Myocyte (in vitro differentiated cells): ENCODE data around the gene IFT20. TPM values are rescaled to one million over a fixed set of nuclear protein-coding genes. Genes with fewer than 3 reads are reported as not detected.
"Not testable (repeated sequence)": the region's sequence is repeated elsewhere in the genome, so short reads cannot be mapped to it uniquely, and the experiment has no call there.

ENCODE experiments used
- DNase-seq: peaks from one replicate; pipeline ENCODE4 v3.0.0-alpha.2; 2012; ENCODE audit warnings: low read depth
- total RNA-seq: library from RNA; depleted of rRNA; stranded (reverse); fragments of >200 nt; gene quantifications from 2 replicates; pipeline ENCODE4 v1.2.3, GENCODE V29; 2014

IFT20 gene
- total RNA-seq, 1 donor from 2014 or later: 31.7 TPM

- DNase-seq: no peak
Observed at GRCh38 chr17:28364665-28365363, 29.5 kb upstream of the IFT20 start, which contains the start of gene SEBOX. TSS of gene SEBOX (minus strand) at chr17:28365199. CDS start at chr17:28365151, 48 bp downstream.

DNA sequence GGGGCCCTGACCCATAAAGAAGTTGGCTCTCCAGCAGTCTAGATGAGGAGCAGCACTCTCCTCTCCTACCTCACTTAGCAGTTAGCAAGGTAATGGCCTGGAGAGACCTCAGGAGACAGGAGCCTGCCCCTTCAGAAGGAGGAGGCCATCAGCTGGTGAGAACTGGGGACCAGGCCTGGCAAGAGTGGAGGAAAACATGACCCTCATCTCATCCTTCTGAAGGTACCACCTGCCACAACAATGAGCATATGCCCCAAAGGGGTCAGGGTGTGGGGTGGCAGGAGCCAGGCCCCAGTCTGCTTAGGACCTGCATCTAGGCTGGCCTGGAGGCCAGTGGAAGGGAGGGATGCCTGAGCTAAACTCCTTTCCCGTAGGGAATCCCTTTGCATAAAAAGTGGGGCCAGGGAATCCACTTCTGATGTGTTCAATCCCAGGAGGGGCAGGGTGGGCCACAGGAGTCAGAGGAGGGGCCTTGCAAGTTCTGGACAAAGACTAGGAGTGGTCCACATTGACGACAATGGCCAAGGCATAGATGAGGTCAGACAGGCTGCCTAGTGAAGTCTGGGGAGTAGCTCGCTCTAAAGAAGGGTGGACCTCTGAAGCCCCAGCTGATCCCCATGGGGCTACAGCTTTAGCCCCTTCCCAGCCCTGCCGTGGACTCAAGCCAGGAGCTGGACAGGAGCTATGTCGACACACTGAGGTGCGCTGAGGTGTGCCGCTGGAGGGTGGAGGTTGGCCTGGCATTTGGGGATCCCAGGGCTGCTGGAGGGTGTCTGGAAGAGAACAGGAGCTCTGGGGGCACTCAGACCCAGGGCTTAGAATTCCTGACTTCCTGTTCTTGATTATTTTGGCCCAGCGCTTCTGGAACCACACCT is 28.7 kb upstream of the IFT20 start:
- DNase-seq: no peak

DNA sequence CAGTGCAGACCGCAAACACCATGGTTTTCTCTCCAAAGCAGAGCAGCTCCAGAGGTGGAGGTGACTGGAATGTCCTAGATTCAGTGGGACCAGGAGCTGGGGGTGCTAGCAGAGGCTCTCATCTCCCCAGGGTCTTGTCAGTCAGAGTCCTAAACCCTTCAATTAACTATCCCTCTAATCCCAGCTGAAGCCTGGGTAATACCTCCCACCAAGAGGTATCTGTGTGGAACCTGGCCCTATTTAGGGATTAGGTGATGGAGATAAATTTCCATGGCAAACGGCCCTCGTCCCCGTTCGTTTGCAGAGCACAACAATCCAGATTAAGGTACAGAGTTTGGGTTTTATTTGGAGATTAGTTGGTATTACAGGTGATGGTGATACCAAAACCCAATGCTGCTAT is 27.9 kb upstream of the IFT20 start:
- DNase-seq: no peak

- DNase-seq: no peak
Observed at GRCh38 chr17:28357901-28358197, 22.6 kb upstream of the IFT20 start.

DNA sequence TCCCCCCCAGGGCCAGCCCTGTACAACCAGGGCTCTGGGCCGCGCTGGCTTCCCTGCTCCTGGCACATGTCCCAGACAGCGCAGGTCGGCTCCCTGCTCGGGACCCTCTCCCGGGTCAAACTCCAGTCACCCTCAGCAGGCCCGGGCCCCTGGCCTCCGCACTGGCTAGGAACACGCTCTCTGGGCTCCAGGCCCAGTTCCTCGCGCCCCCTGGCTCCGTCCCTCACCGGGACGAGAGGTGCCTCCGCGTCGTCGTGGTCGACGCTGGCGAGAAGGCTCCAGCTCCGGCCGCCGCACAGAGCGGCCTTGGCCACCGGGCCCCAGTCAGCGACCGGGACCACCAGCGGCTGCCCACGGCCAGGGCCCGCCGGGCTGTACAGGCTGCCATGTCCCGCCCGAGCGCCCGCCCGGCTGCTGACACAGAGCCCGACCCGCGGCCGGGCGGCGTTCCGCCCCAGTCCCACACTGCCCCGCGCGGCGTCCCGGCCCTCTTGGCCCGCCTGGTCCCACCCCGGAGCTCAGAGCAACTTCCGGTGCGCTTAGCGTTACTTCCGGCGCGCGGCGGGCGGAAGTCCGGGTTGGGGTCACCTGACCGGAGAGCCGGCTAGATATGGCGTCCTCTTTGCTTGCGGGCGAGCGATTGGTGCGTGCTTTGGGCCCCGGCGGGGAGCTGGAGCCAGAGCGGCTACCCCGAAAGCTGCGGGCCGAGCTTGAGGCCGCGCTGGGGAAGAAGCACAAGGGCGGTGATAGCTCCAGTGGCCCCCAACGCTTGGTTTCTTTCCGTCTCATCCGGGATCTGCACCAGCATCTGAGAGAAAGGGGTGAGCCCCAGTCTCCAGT is 22.0 kb upstream of the IFT20 start, which contains the start of gene POLDIP2:
TSS of gene POLDIP2 (minus strand) at position 467 of the 840 bp plus-strand sequence. CDS start at position 388, 79 bp downstream.
- DNase-seq: peak; percentile 96

- DNase-seq: no peak
Observed at GRCh38 chr17:28350271-28350670, 15.0 kb upstream of the IFT20 start.

DNA sequence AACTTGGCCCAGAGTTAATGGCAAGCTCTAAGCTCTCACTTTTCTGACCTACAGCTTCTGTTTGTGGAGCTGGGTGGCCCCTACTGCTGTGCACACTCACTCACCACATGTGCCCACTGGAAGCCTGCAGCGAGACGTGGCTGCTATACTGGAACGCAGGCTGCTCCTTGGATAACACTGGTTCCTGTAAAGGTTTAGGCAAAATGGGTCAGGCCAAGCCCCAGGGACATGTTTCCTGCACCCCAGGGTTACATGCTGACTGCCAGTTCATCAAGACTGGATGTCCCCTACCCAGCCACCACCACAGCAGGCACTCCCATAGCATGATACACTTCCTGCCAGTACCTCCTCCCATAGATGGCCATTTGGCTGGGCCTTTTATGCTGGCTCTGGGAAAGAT is 13.7 kb upstream of the IFT20 start:
- DNase-seq: no peak

- peak; percentile 79 for DNase-seq
Observed at GRCh38 chr17:28347261-28347891, 12.1 kb upstream of the IFT20 start.

DNA sequence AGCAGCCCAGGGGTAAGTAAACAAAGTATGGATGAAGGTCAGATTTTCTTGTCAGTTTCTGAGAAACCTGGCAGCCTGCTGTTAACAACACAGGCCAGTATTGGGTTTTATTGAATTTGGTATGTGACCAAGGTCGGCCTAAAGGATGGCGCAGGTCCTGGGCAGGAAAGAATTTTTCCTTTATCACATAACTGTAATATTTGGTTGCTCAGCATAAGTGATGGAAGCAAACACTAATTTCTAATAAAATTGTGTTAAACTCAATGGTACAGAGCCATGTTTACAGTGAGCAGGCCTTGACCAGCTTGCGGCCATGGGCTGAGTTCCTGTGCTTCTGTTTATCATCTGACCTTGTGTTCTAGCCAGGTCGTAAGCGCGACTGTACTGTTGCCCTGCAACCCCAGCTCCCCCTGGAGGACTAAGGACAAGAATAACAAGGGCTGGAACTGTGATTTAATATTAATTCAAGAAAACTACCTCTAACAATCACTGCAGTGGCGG is 11.5 kb upstream of the IFT20 start:
- no peak for DNase-seq

- peak; percentile 13 for DNase-seq
Observed at GRCh38 chr17:28346199-28346580, 10.9 kb upstream of the IFT20 start.

DNA sequence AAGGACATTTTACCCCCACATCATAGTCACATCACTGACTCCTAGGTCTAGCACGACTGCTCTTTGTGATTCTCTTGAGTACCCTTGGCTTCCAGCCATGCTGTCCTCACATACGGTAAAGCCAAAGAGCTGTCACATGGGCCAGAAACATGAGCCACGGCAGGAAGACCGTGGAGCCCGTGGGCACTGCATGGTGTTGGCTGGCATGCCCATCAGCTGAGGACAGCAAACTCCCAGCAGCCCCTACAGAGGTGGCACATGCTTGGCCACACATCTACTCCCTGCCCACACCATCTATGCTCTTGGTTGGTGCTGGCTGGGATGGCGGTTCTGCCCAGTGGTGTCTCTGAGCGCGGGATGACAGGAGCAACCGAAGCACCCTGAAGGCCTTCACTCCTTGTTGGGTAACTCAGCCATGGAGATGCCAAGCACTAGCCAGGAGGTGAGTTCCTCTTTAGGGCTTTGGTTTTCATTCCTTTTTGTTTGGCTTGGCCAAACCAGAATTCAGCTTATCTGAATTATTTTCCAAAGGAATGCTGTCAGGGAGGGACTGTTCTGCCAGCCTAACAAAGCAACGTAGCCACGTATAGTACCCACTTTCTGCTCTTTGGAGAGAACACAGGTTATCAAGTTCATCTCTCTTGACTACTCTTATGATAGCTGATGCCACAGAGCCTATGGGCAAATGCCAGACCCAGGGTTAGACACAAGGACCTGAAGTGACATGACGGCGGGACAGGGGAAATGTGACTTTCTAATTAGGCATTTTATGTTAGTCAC is 10.3 kb upstream of the IFT20 start:
- peak; percentile 13 for DNase-seq

GRCh38 chr17:28344435-28344901 is 9.2 kb upstream of the IFT20 start:
- no peak for DNase-seq

DNA sequence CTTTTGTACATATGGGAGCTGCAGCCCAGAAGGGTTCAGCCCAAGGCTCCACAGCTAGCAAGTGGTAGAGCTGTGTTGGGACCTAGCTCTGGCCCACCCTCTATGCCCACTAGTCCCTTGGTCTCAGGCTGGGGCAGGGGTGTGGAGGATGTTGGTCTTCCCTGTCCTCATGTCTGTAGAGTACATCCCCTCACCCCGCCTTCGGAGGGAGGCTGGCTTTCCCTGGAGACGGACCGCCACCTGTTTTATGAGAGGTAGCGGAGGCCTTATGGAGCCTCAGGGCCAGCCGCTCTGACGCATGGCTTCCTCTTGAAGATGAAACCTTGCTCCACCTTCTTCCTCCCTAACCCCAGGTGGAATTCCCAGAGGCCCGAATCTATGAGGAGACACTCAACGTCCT is 8.7 kb upstream of the IFT20 start:
- DNase-seq: no peak

- DNase-seq: peak; percentile 55
Observed at GRCh38 chr17:28343491-28343932, 8.2 kb upstream of the IFT20 start.

- DNase-seq: no peak
Observed at GRCh38 chr17:28342313-28342712, 7.0 kb upstream of the IFT20 start.

- DNase-seq: no peak
Observed at GRCh38 chr17:28341516-28341915, 6.2 kb upstream of the IFT20 start.

DNA sequence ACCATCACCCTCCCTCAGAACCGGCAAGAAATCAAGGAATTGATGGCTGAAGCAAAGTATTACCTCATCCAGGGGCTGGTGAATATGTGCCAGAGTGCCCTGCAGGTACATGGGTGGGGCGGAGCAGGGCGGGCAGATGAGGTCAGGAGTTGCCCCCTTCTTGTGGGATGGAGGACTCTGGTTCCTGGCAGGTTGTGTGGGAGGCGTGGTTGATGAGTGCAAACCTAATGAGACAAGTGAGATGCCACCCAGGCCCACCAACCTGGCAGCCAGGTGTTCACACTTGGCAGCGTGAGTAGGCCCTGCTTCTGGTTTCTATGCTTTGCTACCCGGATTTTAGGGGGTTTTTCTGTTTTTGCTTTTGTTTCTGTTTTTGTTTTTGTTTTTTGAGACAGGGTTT is 5.1 kb upstream of the IFT20 start:
- no peak for DNase-seq

GRCh38 chr17:28339431-28339830 is 4.2 kb upstream of the IFT20 start:
- no peak for DNase-seq

DNA sequence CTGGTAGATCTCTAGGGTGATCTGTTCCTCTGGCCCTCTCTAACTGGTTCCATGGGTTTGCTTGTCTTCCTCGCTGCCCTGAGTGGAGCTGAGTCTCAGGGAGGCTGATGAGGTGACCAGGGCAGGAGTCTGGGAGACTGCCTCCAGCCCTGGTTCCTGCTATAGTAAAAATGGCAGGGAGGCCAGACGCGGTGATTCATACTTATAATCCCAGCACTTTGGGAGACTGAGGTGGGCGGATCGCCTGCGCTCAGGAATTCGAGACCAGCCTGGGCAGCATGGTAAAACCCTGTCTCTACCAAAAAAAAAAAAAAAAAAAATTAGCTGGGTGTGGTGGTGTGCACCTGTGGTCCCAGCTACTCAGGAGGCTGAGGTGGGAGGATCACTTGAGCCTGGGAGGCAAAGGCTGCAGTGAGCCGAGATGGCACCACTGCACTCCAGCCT is 3.5 kb upstream of the IFT20 start:
- not testable (repeated sequence) for DNase-seq
